Suprapubic skin (tissue), 4 donors: Measurements from ENCODE around the gene UBE2L3. TPM values are rescaled to one million over a fixed set of nuclear protein-coding genes. Genes with fewer than 3 reads are reported as not detected.

Experiments used
- DNase-seq, 2 donors: peaks; one replicate each; pipeline ENCODE4 v3.0.0-alpha.2; 2019; ENCODE audit warnings: low spot score in 2 of 2
- H3K27ac ChIP-seq: fragments of 200-600 bp; sonication (generic); one replicate; pipeline ENCODE4 v1.5.1; 2019
- H3K27me3 ChIP-seq: fragments of 200-600 bp; sonication (generic); one replicate; pipeline ENCODE4 v1.5.1; 2019
- H3K36me3 ChIP-seq: fragments of 200-600 bp; sonication (generic); one replicate; pipeline ENCODE4 v1.5.1; 2019
- H3K4me1 ChIP-seq: fragments of 200-600 bp; sonication (generic); one replicate; pipeline ENCODE4 v1.5.1; 2019
- H3K4me3 ChIP-seq: fragments of 200-600 bp; sonication (generic); one replicate; pipeline ENCODE4 v1.5.1; 2019; ENCODE audit warnings: mild to moderate bottlenecking
- H3K9me3 ChIP-seq: fragments of 200-600 bp; sonication (generic); one replicate; pipeline ENCODE4 v1.5.1; 2019
- CTCF ChIP-seq, 2 donors: fragments of 200-600 bp in 1 of 2; fragments of 450-650 bp in 1 of 2; sonication (generic) in 1 of 2; IDR thresholded peaks; one replicate each; pipeline ENCODE4 v1.5.1; 2016 to 2019; ENCODE audit warnings: antibody characterized with exemption in 2 of 2, mild to moderate bottlenecking in 1 of 2, moderate library complexity in 1 of 2
- EP300 ChIP-seq: sonication (generic); formaldehyde crosslinking; IDR thresholded peaks from one replicate; pipeline ENCODE4 v1.6.1; 2017; ENCODE audit warnings: antibody characterized with exemption
- POLR2A ChIP-seq, 2 donors: fragments of 450-650 bp; IDR thresholded peaks; one replicate each; pipeline ENCODE4 v1.6.1; 2017; ENCODE audit warnings: antibody characterized with exemption in 2 of 2, mild to moderate bottlenecking in 2 of 2, moderate library complexity in 2 of 2
- POLR2AphosphoS5 ChIP-seq, 3 donors: sonication (generic); formaldehyde crosslinking; IDR thresholded peaks; one replicate each; pipeline ENCODE4 v1.6.1; 2017; ENCODE audit warnings: antibody characterized with exemption in 3 of 3
- WGBS: methylation state at CpG from one replicate; pipeline ENCODE4 v1.1.5; 2018; 5-methylcytosine and 5-hydroxymethylcytosine counted together
- total RNA-seq, 4 donors: library from RNA; depleted of rRNA; stranded (reverse); fragments of >200 nt; gene quantifications; one replicate each; pipeline ENCODE4 v1.1.0, GENCODE V29; 2016

Gene UBE2L3
- total RNA-seq, 4 donors from 2014 or later: 28.6 to 52.2 (median 48.1) TPM

- Histone ChIP-seq H3K27ac (no peak overlapping the region), H3K27me3 (no peaks in the 10 kb centered on the region), H3K4me1 (peaks cover 61% of the 10 kb centered on the region), H3K9me3 (no peaks in the 10 kb centered on the region), H3K4me3 (peak overlapping the region; percentile 88), H3K36me3 (no peaks in the 10 kb centered on the region)
- no peak for TF ChIP-seq EP300
- TF ChIP-seq CTCF (IDR thresholded peaks at IDR 0.05): no peak
- no peak for TF ChIP-seq POLR2AphosphoS5 (IDR thresholded peaks at IDR 0.05)
- no peak for TF ChIP-seq POLR2A (IDR thresholded peaks at IDR 0.05)
- WGBS: 56% methylated on average over 8 of the region's 8 CpGs
- DNase-seq: no peak
These were observed 2.1 kb downstream of the UBE2L3 start for GRCh38 chr22:21569459-21570170.

GRCh38 chr22:21570398-21570797 lies 2.9 kb downstream of the UBE2L3 start:
- Histone ChIP-seq H3K27ac (no peak overlapping the region), H3K9me3 (no peaks in the 10 kb centered on the region), H3K4me3 (no peak overlapping the region), H3K4me1 (peaks cover 62% of the 10 kb centered on the region), H3K27me3 (no peaks in the 10 kb centered on the region), H3K36me3 (no peaks in the 10 kb centered on the region)
- 47% methylated on average over 4 of the region's 4 CpGs for WGBS
- no peak for DNase-seq
- TF ChIP-seq EP300 (no peak), POLR2A (IDR thresholded peaks at IDR 0.05) (no peak), POLR2AphosphoS5 (IDR thresholded peaks at IDR 0.05) (no peak)

- Histone ChIP-seq H3K4me1 (peaks cover 65% of the 10 kb centered on the region), H3K27me3 (no peaks in the 10 kb centered on the region), H3K9me3 (no peaks in the 10 kb centered on the region), H3K36me3 (no peaks in the 10 kb centered on the region), H3K27ac (no peak overlapping the region), H3K4me3 (no peak overlapping the region)
- no peak for DNase-seq
- 86% methylated on average over 4 of the region's 4 CpGs for WGBS
- TF ChIP-seq POLR2AphosphoS5 (IDR thresholded peaks at IDR 0.05) (no peak), POLR2A (IDR thresholded peaks at IDR 0.05) (no peak), CTCF (IDR thresholded peaks at IDR 0.05) (no peak)
These were observed 4.2 kb downstream of the UBE2L3 start for GRCh38 chr22:21571679-21572078.

GRCh38 chr22:21573293-21573734 lies 5.8 kb downstream of the UBE2L3 start:
- WGBS: 66% methylated on average over 5 of the region's 6 CpGs
- peaks cover 74% of the 10 kb centered on the region for H3K4me1 ChIP-seq
- no peak for DNase-seq
- H3K4me3 ChIP-seq: no peak overlapping the region
- no peaks in the 10 kb centered on the region for H3K27me3 ChIP-seq
- H3K9me3 ChIP-seq: no peaks in the 10 kb centered on the region
- no peak overlapping the region for H3K27ac ChIP-seq
- H3K36me3 ChIP-seq: no peaks in the 10 kb centered on the region
- no peak for TF ChIP-seq EP300
- TF ChIP-seq POLR2AphosphoS5 (IDR thresholded peaks at IDR 0.05): no peak
- no peak for TF ChIP-seq POLR2A (IDR thresholded peaks at IDR 0.05)
- no peak for TF ChIP-seq CTCF (IDR thresholded peaks at IDR 0.05)

GRCh38 chr22:21573750-21574494 lies 6.4 kb downstream of the UBE2L3 start:
- 69% methylated on average over 5 of the region's 5 CpGs for WGBS
- no peak for TF ChIP-seq CTCF (IDR thresholded peaks at IDR 0.05)
- no peak for TF ChIP-seq POLR2A (IDR thresholded peaks at IDR 0.05)
- no peak for TF ChIP-seq EP300
- Histone ChIP-seq H3K27me3 (no peaks in the 10 kb centered on the region), H3K4me3 (no peak overlapping the region), H3K9me3 (no peaks in the 10 kb centered on the region), H3K4me1 (peaks cover 70% of the 10 kb centered on the region), H3K36me3 (no peaks in the 10 kb centered on the region), H3K27ac (no peak overlapping the region)
- DNase-seq: no peak
